ENCODE measurements around the gene STX17. TPM values are rescaled to one million over a fixed set of nuclear protein-coding genes. Genes with fewer than 3 reads are reported as not detected.

The STX17 gene
- total and polyA plus RNA-seq, 10 of the 15 experiments (the other 5 are each of a cell fraction or from before 2014, with no cell fraction given), result 11.5 to 29.3 (median 20.0) TPM

GRCh38 chr9:100013573-100013972, 107.1 kb downstream of the STX17 start (continued):
- no peak for TF ChIP-seq RCOR1 (conservative IDR thresholded peaks at IDR 0.05; ENCODE audit: low read depth, low read length)
- TF ChIP-seq, protein P1, sequence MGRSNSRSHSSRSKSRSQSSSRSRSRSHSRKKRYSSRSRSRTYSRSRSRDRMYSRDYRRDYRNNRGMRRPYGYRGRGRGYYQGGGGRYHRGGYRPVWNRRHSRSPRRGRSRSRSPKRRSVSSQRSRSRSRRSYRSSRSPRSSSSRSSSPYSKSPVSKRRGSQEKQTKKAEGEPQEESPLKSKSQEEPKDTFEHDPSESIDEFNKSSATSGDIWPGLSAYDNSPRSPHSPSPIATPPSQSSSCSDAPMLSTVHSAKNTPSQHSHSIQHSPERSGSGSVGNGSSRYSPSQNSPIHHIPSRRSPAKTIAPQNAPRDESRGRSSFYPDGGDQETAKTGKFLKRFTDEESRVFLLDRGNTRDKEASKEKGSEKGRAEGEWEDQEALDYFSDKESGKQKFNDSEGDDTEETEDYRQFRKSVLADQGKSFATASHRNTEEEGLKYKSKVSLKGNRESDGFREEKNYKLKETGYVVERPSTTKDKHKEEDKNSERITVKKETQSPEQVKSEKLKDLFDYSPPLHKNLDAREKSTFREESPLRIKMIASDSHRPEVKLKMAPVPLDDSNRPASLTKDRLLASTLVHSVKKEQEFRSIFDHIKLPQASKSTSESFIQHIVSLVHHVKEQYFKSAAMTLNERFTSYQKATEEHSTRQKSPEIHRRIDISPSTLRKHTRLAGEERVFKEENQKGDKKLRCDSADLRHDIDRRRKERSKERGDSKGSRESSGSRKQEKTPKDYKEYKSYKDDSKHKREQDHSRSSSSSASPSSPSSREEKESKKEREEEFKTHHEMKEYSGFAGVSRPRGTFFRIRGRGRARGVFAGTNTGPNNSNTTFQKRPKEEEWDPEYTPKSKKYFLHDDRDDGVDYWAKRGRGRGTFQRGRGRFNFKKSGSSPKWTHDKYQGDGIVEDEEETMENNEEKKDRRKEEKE (IDR thresholded peaks at IDR 0.05), result no peak
- TF ChIP-seq NR2C1 (IDR thresholded peaks at IDR 0.05), result no peak
- TF ChIP-seq CHD2 (IDR thresholded peaks at IDR 0.05; ENCODE audit: borderline replicate concordance, low read depth, low read length), result no peak
- TF ChIP-seq STAT1 (conservative IDR thresholded peaks at IDR 0.05), result no peak
- TF ChIP-seq MYB (IDR thresholded peaks at IDR 0.05; ENCODE audit: borderline replicate concordance, low read depth, low read length), result no peak
- no peak for TF ChIP-seq BRCA1 (IDR thresholded peaks at IDR 0.05; ENCODE audit: low read depth, low read length)
- no peak for TF ChIP-seq JUNB (IDR thresholded peaks at IDR 0.05)

DNA sequence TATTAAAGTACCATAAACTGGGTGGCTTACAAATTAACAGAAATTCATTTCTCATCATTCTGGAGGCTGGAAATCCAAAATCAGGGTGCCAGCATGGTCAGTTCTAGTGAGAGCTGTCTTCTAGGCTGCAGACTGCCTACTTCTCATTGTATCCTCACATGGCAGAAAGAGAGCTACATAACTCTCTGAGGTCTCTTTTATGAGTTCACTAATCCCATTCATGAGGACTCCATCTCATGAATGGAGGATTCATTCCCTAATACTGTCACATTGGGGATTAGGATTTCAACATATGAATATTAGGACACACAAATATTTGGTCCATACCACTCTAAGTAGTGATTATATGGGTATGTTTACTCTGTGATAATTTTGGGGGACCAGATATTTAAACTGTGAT, 108.4 kb downstream of the STX17 start:
- SMC1A ChIA-PET (ENCODE audit: uncharacterized antibody, unreplicated experiment), result interaction anchor here (1.2 to 4.9 kb wide), 3 partner anchors 190 to 746 kb away, joined by 3 to 18 read pairs (median 6); no protein-coding TSS in a partner anchor
- no peak for ATAC-seq

More for the DNA sequence above, 108.4 kb downstream of the STX17 start:
- intact Hi-C loops (cut with micrococcal nuclease; ENCODE audit: unreplicated experiment), result loop anchor here (5.0 kb wide), 2 partner anchors 833 to 853 kb away; no protein-coding TSS in a partner anchor
- ChIA-PET CTCF (interaction anchor here (1.2 to 2.3 kb wide), 6 partner anchors 16 to 851 kb away, joined by 3 to 13 read pairs (median 6); no protein-coding TSS in a partner anchor), POLR2A (no interaction called here), RAD21 (ENCODE audit: unreplicated experiment) (interaction anchor here (0.6 to 2.4 kb wide), 3 partner anchors 193 to 830 kb away, joined by 4 to 7 read pairs (median 5); partner anchors contain the start of gene NR4A3)
- Histone ChIP-seq H3K4me3 (no peak overlapping the region), H4K20me1 (ENCODE audit: control insufficient read depth, insufficient read depth) (no peaks in the 10 kb centered on the region), H3K27ac (ENCODE audit: control insufficient read depth, insufficient read depth) (no peak overlapping the region), H2AFZ (ENCODE audit: control insufficient read depth, low read depth, low read length) (no peak overlapping the region), H3K4me2 (ENCODE audit: control insufficient read depth, insufficient read depth) (no peak overlapping the region), H3K4me1 (ENCODE audit: control insufficient read depth, insufficient read depth, low read length) (no peaks in the 10 kb centered on the region), H3K36me3 (ENCODE audit: control insufficient read depth in 2 of 2, insufficient read depth in 2 of 2, low read length in 1 of 2) (peaks cover 0 to 25% of the 10 kb centered on the region in 2 experiments; a peak in 3 of 4 replicates), H3K9ac (ENCODE audit: control insufficient read depth, insufficient read depth, low read length) (no peak overlapping the region), H3K79me2 (ENCODE audit: control insufficient read depth, insufficient read depth, low read length) (no peaks in the 10 kb centered on the region), H3K9me3 (replicated peaks; ENCODE audit: control insufficient read depth, insufficient read depth, low read length) (no peaks in the 10 kb centered on the region; the same call in 2 of the 3 replicates), H3K27me3 (replicated peaks in 1 of 2; ENCODE audit: control insufficient read depth in 2 of 2, insufficient read depth in 2 of 2, low read length in 1 of 2) (no peaks in the 10 kb centered on the region)
- no peak for DNase-seq (ENCODE audit: low read depth, low spot score)
- no TSS peak for BruUV-seq (replicated peaks)
- no peak for FAIRE-seq
- TF ChIP-seq, protein P2, sequence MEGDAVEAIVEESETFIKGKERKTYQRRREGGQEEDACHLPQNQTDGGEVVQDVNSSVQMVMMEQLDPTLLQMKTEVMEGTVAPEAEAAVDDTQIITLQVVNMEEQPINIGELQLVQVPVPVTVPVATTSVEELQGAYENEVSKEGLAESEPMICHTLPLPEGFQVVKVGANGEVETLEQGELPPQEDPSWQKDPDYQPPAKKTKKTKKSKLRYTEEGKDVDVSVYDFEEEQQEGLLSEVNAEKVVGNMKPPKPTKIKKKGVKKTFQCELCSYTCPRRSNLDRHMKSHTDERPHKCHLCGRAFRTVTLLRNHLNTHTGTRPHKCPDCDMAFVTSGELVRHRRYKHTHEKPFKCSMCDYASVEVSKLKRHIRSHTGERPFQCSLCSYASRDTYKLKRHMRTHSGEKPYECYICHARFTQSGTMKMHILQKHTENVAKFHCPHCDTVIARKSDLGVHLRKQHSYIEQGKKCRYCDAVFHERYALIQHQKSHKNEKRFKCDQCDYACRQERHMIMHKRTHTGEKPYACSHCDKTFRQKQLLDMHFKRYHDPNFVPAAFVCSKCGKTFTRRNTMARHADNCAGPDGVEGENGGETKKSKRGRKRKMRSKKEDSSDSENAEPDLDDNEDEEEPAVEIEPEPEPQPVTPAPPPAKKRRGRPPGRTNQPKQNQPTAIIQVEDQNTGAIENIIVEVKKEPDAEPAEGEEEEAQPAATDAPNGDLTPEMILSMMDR (IDR thresholded peaks at IDR 0.05 in 2 of 3, conservative IDR thresholded peaks at IDR 0.05 in 1 of 3; ENCODE audit: control insufficient read depth in 2 of 3, extremely low read depth in 1 of 3, insufficient read depth in 1 of 3, low read depth in 3 of 3, low read length in 3 of 3), result no peak
- in situ Hi-C loops (cut with MboI), result loop anchor here (5.0 to 25.0 kb wide), 3 partner anchors 203 to 833 kb away; partner anchors contain the start of genes CAVIN4 and NR4A3
